H9 (cell line): ENCODE results near the gene BCAS3. TPM values are rescaled to one million over a fixed set of nuclear protein-coding genes. Genes with fewer than 3 reads are reported as not detected.

Experiments
- DNase-seq: peaks from one replicate; pipeline ENCODE4 v3.0.0-alpha.2; 2017
- H2AFZ ChIP-seq: one replicate; pipeline ENCODE4 v1.6.1; 2013; ENCODE audit warnings: mild to moderate bottlenecking, low read length, control low read depth, moderate library complexity
- H2AK5ac ChIP-seq: 2 replicates; pipeline ENCODE4 v1.6.1; 2013; ENCODE audit warnings: low read length, control low read depth, mixed read lengths; ENCODE audit not compliant: insufficient read length
- H2BK120ac ChIP-seq: one replicate; pipeline ENCODE4 v1.6.1; 2013; ENCODE audit warnings: low read depth, mild to moderate bottlenecking, low read length, control low read depth, inconsistent platforms; ENCODE audit not compliant: poor library complexity, severe bottlenecking
- H2BK12ac ChIP-seq: 2 replicates; pipeline ENCODE4 v1.6.1; 2013; ENCODE audit warnings: low read length, control low read depth, mixed read lengths, low read depth; ENCODE audit not compliant: insufficient read length
- H2BK15ac ChIP-seq: 2 replicates; pipeline ENCODE4 v1.6.1; 2013; ENCODE audit warnings: low read depth, low read length, control low read depth
- H2BK20ac ChIP-seq: one replicate; pipeline ENCODE4 v1.6.1; 2013; ENCODE audit warnings: low read depth, mild to moderate bottlenecking, low read length, control low read depth, inconsistent platforms; ENCODE audit not compliant: poor library complexity, severe bottlenecking
- H2BK5ac ChIP-seq: 2 replicates; pipeline ENCODE4 v1.6.1; 2013; ENCODE audit warnings: low read length, control low read depth, mixed read lengths; ENCODE audit not compliant: insufficient read length
- H3K14ac ChIP-seq: 2 replicates; pipeline ENCODE4 v1.6.1; 2013; ENCODE audit warnings: low read length, control low read depth; ENCODE audit not compliant: insufficient read depth
- H3K18ac ChIP-seq: 2 replicates; pipeline ENCODE4 v1.6.1; 2013; ENCODE audit warnings: low read depth, mild to moderate bottlenecking, mixed read lengths, low read length, control low read depth; ENCODE audit not compliant: insufficient read length
- H3K23ac ChIP-seq: 2 replicates; pipeline ENCODE4 v1.6.1; 2013; ENCODE audit warnings: low read length, control low read depth, mixed read lengths, low read depth; ENCODE audit not compliant: insufficient read length
- H3K23me2 ChIP-seq: 2 replicates; pipeline ENCODE4 v1.6.1; 2013; ENCODE audit warnings: low read depth, mild to moderate bottlenecking, mixed read lengths, low read length, control low read depth; ENCODE audit not compliant: insufficient read length, poor library complexity, severe bottlenecking
- H3K27ac ChIP-seq: 2 replicates; pipeline ENCODE4 v1.5.1; 2013; ENCODE audit warnings: low read length, control low read depth, mixed read lengths, low read depth; ENCODE audit not compliant: insufficient read length
- H3K27me3 ChIP-seq: 2 replicates; pipeline ENCODE4 v1.6.1; 2013; ENCODE audit warnings: low read length, control low read depth, inconsistent platforms; ENCODE audit not compliant: insufficient read depth
- H3K4ac ChIP-seq: 2 replicates; pipeline ENCODE4 v1.6.1; 2013; ENCODE audit warnings: low read depth, mild to moderate bottlenecking, control low read depth, inconsistent platforms, low read length, moderate library complexity
- H3K4me1 ChIP-seq: 2 replicates; pipeline ENCODE4 v1.6.1; 2013; ENCODE audit warnings: low read length, control low read depth, inconsistent platforms; ENCODE audit not compliant: insufficient read depth
- H3K4me2 ChIP-seq: 2 replicates; pipeline ENCODE4 v1.6.1; 2013; ENCODE audit warnings: low read length, control low read depth, mixed read lengths; ENCODE audit not compliant: insufficient read length, insufficient read depth
- H3K56ac ChIP-seq: 2 replicates; pipeline ENCODE4 v1.6.1; 2013; ENCODE audit warnings: low read depth, mild to moderate bottlenecking, mixed read lengths, low read length, control low read depth; ENCODE audit not compliant: insufficient read length
- H3K79me1 ChIP-seq: 2 replicates; pipeline ENCODE4 v1.6.1; 2013; ENCODE audit warnings: low read depth, mild to moderate bottlenecking, moderate library complexity, low read length, control low read depth, inconsistent platforms; ENCODE audit not compliant: insufficient read depth, poor library complexity, severe bottlenecking
- H3K79me2 ChIP-seq: 2 replicates; pipeline ENCODE4 v1.6.1; 2013; ENCODE audit warnings: low read length, control low read depth, inconsistent platforms; ENCODE audit not compliant: insufficient read depth
- H3K9ac ChIP-seq: 2 replicates; pipeline ENCODE4 v1.6.1; 2013; ENCODE audit warnings: low read length, control low read depth, mixed read lengths; ENCODE audit not compliant: insufficient read length; ENCODE audit errors: extremely low read depth
- H3K9me3 ChIP-seq: one replicate; pipeline ENCODE4 v1.6.1; 2013; ENCODE audit warnings: low read depth, low read length, inconsistent platforms; ENCODE audit not compliant: control insufficient read depth
- H3T11ph ChIP-seq: one replicate; pipeline ENCODE4 v1.6.1; 2013; ENCODE audit warnings: mild to moderate bottlenecking, low read length, control low read depth, inconsistent platforms
- H4K20me1 ChIP-seq: one replicate; pipeline ENCODE4 v1.6.1; 2013; ENCODE audit not compliant: control insufficient read depth, insufficient read length, insufficient read depth
- H4K5ac ChIP-seq: 2 replicates; pipeline ENCODE4 v1.6.1; 2013; ENCODE audit warnings: low read depth, mild to moderate bottlenecking, mixed read lengths, low read length, control low read depth; ENCODE audit not compliant: insufficient read length
- H4K8ac ChIP-seq: replicated peaks from 2 replicates; pipeline ENCODE4 v1.6.1; 2013; ENCODE audit warnings: low read length, control low read depth, mixed read lengths, low read depth; ENCODE audit not compliant: insufficient read length
- H4K91ac ChIP-seq: 2 replicates; pipeline ENCODE4 v1.6.1; 2013; ENCODE audit warnings: low read depth, mild to moderate bottlenecking, moderate library complexity, mixed read lengths, low read length, control low read depth; ENCODE audit not compliant: insufficient read length
- H3K27ac Mint-ChIP-seq, 3 experiments: 2 replicates in 2 of 3; 3 replicates in 1 of 3; pipeline ENCODE4 v1.8.0; 2020 to 2021; ENCODE audit warnings: mixed read lengths in 3 of 3, mild to moderate bottlenecking in 1 of 3, moderate library complexity in 1 of 3
- H3K27me3 Mint-ChIP-seq: 2 replicates; pipeline ENCODE4 v1.8.0; 2021; ENCODE audit warnings: low read depth, mild to moderate bottlenecking, moderate library complexity, mixed read lengths
- H3K36me3 Mint-ChIP-seq, 3 experiments: 2 replicates in 2 of 3; 3 replicates in 1 of 3; pipeline ENCODE4 v1.8.0; 2020 to 2021; ENCODE audit warnings: low read depth in 3 of 3, mixed read lengths in 3 of 3; ENCODE audit not compliant: insufficient read depth in 1 of 3
- H3K4me1 Mint-ChIP-seq, 2 experiments: 2 replicates each; pipeline ENCODE4 v1.8.0; 2020; ENCODE audit warnings: mixed read lengths in 2 of 2
- H3K4me3 Mint-ChIP-seq, 2 experiments: 2 replicates in 1 of 2; 3 replicates in 1 of 2; pipeline ENCODE4 v1.8.0; 2020 to 2021; ENCODE audit warnings: mild to moderate bottlenecking in 2 of 2, mixed read lengths in 2 of 2, moderate library complexity in 1 of 2
- H3K9me3 Mint-ChIP-seq, 2 experiments: 2 replicates in 1 of 2; 3 replicates in 1 of 2; pipeline ENCODE4 v1.8.0; 2020; ENCODE audit warnings: mild to moderate bottlenecking in 2 of 2, mixed read lengths in 2 of 2, moderate library complexity in 1 of 2
- WGBS: extraction: QIAGEN DNeasy Blood & Tissue Kit; methylation state at CpG from one replicate; pipeline ENCODE4 v1.1.7; 2013; ENCODE audit warnings: missing lambda C conversion rate, low lambda C conversion rate, mixed read lengths; ENCODE audit not compliant: insufficient read length; ENCODE audit errors: extremely low coverage; 5-methylcytosine and 5-hydroxymethylcytosine counted together
- total RNA-seq: library from RNA; stranded (reverse); gene quantifications from 2 replicates; pipeline ENCODE4 v1.2.1, GENCODE V29; 2021
- TF ChIP-seq, protein P1 (sequence below): fragments of 200-600 bp; sonication (generic); conservative IDR thresholded peaks from 3 replicates; pipeline ENCODE4 v1.8.0; 2021; ENCODE audit warnings: antibody characterized with exemption, mild to moderate bottlenecking

The BCAS3 gene
- total RNA-seq, 1 experiment from 2014 or later: 22.4 TPM

DNA sequence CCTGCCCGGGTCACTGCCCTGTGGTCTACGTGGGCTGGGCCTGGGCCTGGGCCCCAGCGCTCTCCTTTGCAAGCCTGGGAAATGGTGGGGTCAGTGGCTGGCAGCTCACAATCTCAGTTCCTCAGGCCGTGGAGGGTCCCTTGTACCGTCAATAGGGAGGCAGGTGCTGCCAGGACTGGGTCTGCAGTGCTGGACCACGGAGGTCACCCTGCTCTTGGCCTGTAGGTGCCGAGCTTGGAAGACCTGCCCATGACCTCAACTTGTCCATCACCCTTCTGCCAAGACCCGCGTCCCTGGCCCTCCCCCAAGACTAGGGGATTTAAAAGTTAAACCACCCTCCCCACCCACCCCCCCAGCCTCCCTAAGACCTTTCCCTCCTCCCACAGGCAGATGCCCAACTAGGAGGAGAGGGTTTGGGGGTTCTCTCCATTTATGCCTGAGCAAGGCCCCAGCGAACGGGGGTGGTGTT lies 724.5 kb downstream of the BCAS3 start:
- no peak overlapping the region for H3K9ac ChIP-seq
- no peaks in the 10 kb centered on the region for H3K9me3 ChIP-seq
- no peak overlapping the region for H4K5ac ChIP-seq
- H2BK120ac ChIP-seq: no peak overlapping the region
- no peak overlapping the region for H2BK20ac ChIP-seq
- peaks cover 96% of the 10 kb centered on the region for H3K27me3 Mint-ChIP-seq
- H3K23me2 ChIP-seq: peaks cover 9% of the 10 kb centered on the region
- no peak overlapping the region for H3K4me2 ChIP-seq
- WGBS: no CpG with 5 or more reads among the region's 11 CpGs
- no peak overlapping the region for H3K14ac ChIP-seq
- TF ChIP-seq, protein P1, sequence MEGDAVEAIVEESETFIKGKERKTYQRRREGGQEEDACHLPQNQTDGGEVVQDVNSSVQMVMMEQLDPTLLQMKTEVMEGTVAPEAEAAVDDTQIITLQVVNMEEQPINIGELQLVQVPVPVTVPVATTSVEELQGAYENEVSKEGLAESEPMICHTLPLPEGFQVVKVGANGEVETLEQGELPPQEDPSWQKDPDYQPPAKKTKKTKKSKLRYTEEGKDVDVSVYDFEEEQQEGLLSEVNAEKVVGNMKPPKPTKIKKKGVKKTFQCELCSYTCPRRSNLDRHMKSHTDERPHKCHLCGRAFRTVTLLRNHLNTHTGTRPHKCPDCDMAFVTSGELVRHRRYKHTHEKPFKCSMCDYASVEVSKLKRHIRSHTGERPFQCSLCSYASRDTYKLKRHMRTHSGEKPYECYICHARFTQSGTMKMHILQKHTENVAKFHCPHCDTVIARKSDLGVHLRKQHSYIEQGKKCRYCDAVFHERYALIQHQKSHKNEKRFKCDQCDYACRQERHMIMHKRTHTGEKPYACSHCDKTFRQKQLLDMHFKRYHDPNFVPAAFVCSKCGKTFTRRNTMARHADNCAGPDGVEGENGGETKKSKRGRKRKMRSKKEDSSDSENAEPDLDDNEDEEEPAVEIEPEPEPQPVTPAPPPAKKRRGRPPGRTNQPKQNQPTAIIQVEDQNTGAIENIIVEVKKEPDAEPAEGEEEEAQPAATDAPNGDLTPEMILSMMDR: no peak
- no peaks in the 10 kb centered on the region for H3K36me3 Mint-ChIP-seq
- no peak overlapping the region for H2BK12ac ChIP-seq
- H4K20me1 ChIP-seq: peaks cover 2% of the 10 kb centered on the region
- DNase-seq: no peak
- no peak overlapping the region for H3K27ac Mint-ChIP-seq
- H2AFZ ChIP-seq: no peak overlapping the region
- H3K79me2 ChIP-seq: no peaks in the 10 kb centered on the region
- no peak overlapping the region for H3K23ac ChIP-seq
- no peak overlapping the region for H3T11ph ChIP-seq
- H4K8ac ChIP-seq: no peak overlapping the region
- no peak overlapping the region for H2AK5ac ChIP-seq
- H3K9me3 Mint-ChIP-seq: peaks cover 0 to 5% of the 10 kb centered on the region in 2 experiments; a peak in 4 of 5 replicates
- H3K4me1 Mint-ChIP-seq: peaks cover 24 to 27% of the 10 kb centered on the region in 2 experiments
- H3K56ac ChIP-seq: no peak overlapping the region
- H3K4me3 Mint-ChIP-seq: no peak overlapping the region; a peak in 1 of 5 replicates
- H2BK15ac ChIP-seq: no peak overlapping the region
- no peak overlapping the region for H4K91ac ChIP-seq
- H3K4me1 ChIP-seq: no peaks in the 10 kb centered on the region
- H2BK5ac ChIP-seq: no peak overlapping the region
- H3K18ac ChIP-seq: no peak overlapping the region
- H3K27me3 ChIP-seq: peaks cover 91% of the 10 kb centered on the region
- no peaks in the 10 kb centered on the region for H3K79me1 ChIP-seq
- H3K4ac ChIP-seq: no peak overlapping the region
- H3K27ac ChIP-seq: no peak overlapping the region
